ENCODE data around the gene FGGY.

The FGGY gene

GRCh38 chr1:59475737-59476136 is 178.8 kb downstream of the FGGY start:
- peaks cover 5% of the 10 kb centered on the region for H3K4me1 ChIP-seq (ENCODE audit: insufficient read depth, low read length)

GRCh38 chr1:59477286-59477685 is 180.4 kb downstream of the FGGY start:
- peaks cover 5% of the 10 kb centered on the region for H3K4me1 ChIP-seq (ENCODE audit: insufficient read depth, low read length)
- H3K27me3 ChIP-seq (ENCODE audit: insufficient read depth, low read length), result no peaks in the 10 kb centered on the region
- H3K9me3 ChIP-seq (ENCODE audit: low read length), result no peaks in the 10 kb centered on the region
- H3K36me3 ChIP-seq (ENCODE audit: insufficient read depth, low read length), result no peaks in the 10 kb centered on the region
- H3K4me3 ChIP-seq (ENCODE audit: low read length), result no peak overlapping the region
- H2AFZ ChIP-seq (ENCODE audit: low read depth, low read length), result no peak overlapping the region

More at GRCh38 chr1:59475737-59476136, 178.8 kb downstream of the FGGY start:
- Histone ChIP-seq H3K9me3 (ENCODE audit: low read length) (peaks cover 4% of the 10 kb centered on the region), H3K27me3 (ENCODE audit: insufficient read depth, low read length) (no peaks in the 10 kb centered on the region), H3K4me3 (ENCODE audit: low read length) (no peak overlapping the region), H2AFZ (ENCODE audit: low read depth, low read length) (no peak overlapping the region), H3K36me3 (ENCODE audit: insufficient read depth, low read length) (no peaks in the 10 kb centered on the region)

GRCh38 chr1:59477867-59478266 is 181.0 kb downstream of the FGGY start:
- Histone ChIP-seq H3K9me3 (ENCODE audit: low read length) (no peaks in the 10 kb centered on the region), H3K4me1 (ENCODE audit: insufficient read depth, low read length) (peaks cover 5% of the 10 kb centered on the region), H3K4me3 (ENCODE audit: low read length) (no peak overlapping the region), H3K36me3 (ENCODE audit: insufficient read depth, low read length) (no peaks in the 10 kb centered on the region), H2AFZ (ENCODE audit: low read depth, low read length) (no peak overlapping the region), H3K27me3 (ENCODE audit: insufficient read depth, low read length) (no peaks in the 10 kb centered on the region)

- H3K4me3 ChIP-seq (ENCODE audit: low read length), result no peak overlapping the region
- peaks cover 5% of the 10 kb centered on the region for H3K4me1 ChIP-seq (ENCODE audit: insufficient read depth, low read length)
- H2AFZ ChIP-seq (ENCODE audit: low read depth, low read length), result no peak overlapping the region
- no peaks in the 10 kb centered on the region for H3K36me3 ChIP-seq (ENCODE audit: insufficient read depth, low read length)
- no peaks in the 10 kb centered on the region for H3K9me3 ChIP-seq (ENCODE audit: low read length)
- no peaks in the 10 kb centered on the region for H3K27me3 ChIP-seq (ENCODE audit: insufficient read depth, low read length)
These were observed 181.9 kb downstream of the FGGY start for GRCh38 chr1:59478822-59479221.

GRCh38 chr1:59480188-59480888 is 183.4 kb downstream of the FGGY start:
- H3K36me3 ChIP-seq (ENCODE audit: insufficient read depth, low read length), result no peaks in the 10 kb centered on the region
- peaks cover 5% of the 10 kb centered on the region for H3K4me1 ChIP-seq (ENCODE audit: insufficient read depth, low read length)
- H3K9me3 ChIP-seq (ENCODE audit: low read length), result no peaks in the 10 kb centered on the region
- no peaks in the 10 kb centered on the region for H3K27me3 ChIP-seq (ENCODE audit: insufficient read depth, low read length)
- H2AFZ ChIP-seq (ENCODE audit: low read depth, low read length), result no peak overlapping the region
- no peak overlapping the region for H3K4me3 ChIP-seq (ENCODE audit: low read length)

- Histone ChIP-seq H3K4me1 (ENCODE audit: insufficient read depth, low read length) (peaks cover 3% of the 10 kb centered on the region), H3K36me3 (ENCODE audit: insufficient read depth, low read length) (no peaks in the 10 kb centered on the region), H3K9me3 (ENCODE audit: low read length) (no peaks in the 10 kb centered on the region), H2AFZ (ENCODE audit: low read depth, low read length) (no peak overlapping the region), H3K4me3 (ENCODE audit: low read length) (no peak overlapping the region), H3K27me3 (ENCODE audit: insufficient read depth, low read length) (no peaks in the 10 kb centered on the region)
These were observed 185.1 kb downstream of the FGGY start for GRCh38 chr1:59481881-59482505.

GRCh38 chr1:59482986-59483385 is 186.1 kb downstream of the FGGY start:
- no peaks in the 10 kb centered on the region for H3K4me1 ChIP-seq (ENCODE audit: insufficient read depth, low read length)
- no peaks in the 10 kb centered on the region for H3K27me3 ChIP-seq (ENCODE audit: insufficient read depth, low read length)
- no peaks in the 10 kb centered on the region for H3K36me3 ChIP-seq (ENCODE audit: insufficient read depth, low read length)
- H2AFZ ChIP-seq (ENCODE audit: low read depth, low read length), result no peak overlapping the region
- no peaks in the 10 kb centered on the region for H3K9me3 ChIP-seq (ENCODE audit: low read length)
- H3K4me3 ChIP-seq (ENCODE audit: low read length), result no peak overlapping the region

- Histone ChIP-seq H3K4me3 (ENCODE audit: low read length) (no peak overlapping the region), H3K36me3 (ENCODE audit: insufficient read depth, low read length) (no peaks in the 10 kb centered on the region), H3K4me1 (ENCODE audit: insufficient read depth, low read length) (no peaks in the 10 kb centered on the region), H3K9me3 (ENCODE audit: low read length) (no peaks in the 10 kb centered on the region), H3K27me3 (ENCODE audit: insufficient read depth, low read length) (no peaks in the 10 kb centered on the region), H2AFZ (ENCODE audit: low read depth, low read length) (no peak overlapping the region)
These were observed 187.2 kb downstream of the FGGY start for GRCh38 chr1:59484096-59484495.

- H3K9me3 ChIP-seq (ENCODE audit: low read length), result no peaks in the 10 kb centered on the region
- H2AFZ ChIP-seq (ENCODE audit: low read depth, low read length), result no peak overlapping the region
These were observed 188.3 kb downstream of the FGGY start for GRCh38 chr1:59485171-59485570.

GRCh38 chr1:59485949-59486348 is 189.1 kb downstream of the FGGY start:
- Histone ChIP-seq H3K36me3 (ENCODE audit: insufficient read depth, low read length) (no peaks in the 10 kb centered on the region), H3K27me3 (ENCODE audit: insufficient read depth, low read length) (no peaks in the 10 kb centered on the region), H3K4me3 (ENCODE audit: low read length) (no peak overlapping the region), H3K9me3 (ENCODE audit: low read length) (no peaks in the 10 kb centered on the region), H2AFZ (ENCODE audit: low read depth, low read length) (no peak overlapping the region), H3K4me1 (ENCODE audit: insufficient read depth, low read length) (no peaks in the 10 kb centered on the region)

More at GRCh38 chr1:59485171-59485570, 188.3 kb downstream of the FGGY start:
- Histone ChIP-seq H3K36me3 (ENCODE audit: insufficient read depth, low read length) (no peaks in the 10 kb centered on the region), H3K27me3 (ENCODE audit: insufficient read depth, low read length) (no peaks in the 10 kb centered on the region), H3K4me3 (ENCODE audit: low read length) (no peak overlapping the region), H3K4me1 (ENCODE audit: insufficient read depth, low read length) (no peaks in the 10 kb centered on the region)

- Histone ChIP-seq H3K27me3 (ENCODE audit: insufficient read depth, low read length) (no peaks in the 10 kb centered on the region), H3K4me3 (ENCODE audit: low read length) (no peak overlapping the region), H3K4me1 (ENCODE audit: insufficient read depth, low read length) (no peaks in the 10 kb centered on the region), H3K36me3 (ENCODE audit: insufficient read depth, low read length) (no peaks in the 10 kb centered on the region), H3K9me3 (ENCODE audit: low read length) (no peaks in the 10 kb centered on the region), H2AFZ (ENCODE audit: low read depth, low read length) (no peak overlapping the region)
These were observed 189.7 kb downstream of the FGGY start for GRCh38 chr1:59486615-59487014.

- Histone ChIP-seq H3K4me1 (ENCODE audit: insufficient read depth, low read length) (no peaks in the 10 kb centered on the region), H2AFZ (ENCODE audit: low read depth, low read length) (no peak overlapping the region), H3K27me3 (ENCODE audit: insufficient read depth, low read length) (no peaks in the 10 kb centered on the region), H3K9me3 (ENCODE audit: low read length) (no peaks in the 10 kb centered on the region), H3K36me3 (ENCODE audit: insufficient read depth, low read length) (no peaks in the 10 kb centered on the region), H3K4me3 (ENCODE audit: low read length) (no peak overlapping the region)
These were observed 190.6 kb downstream of the FGGY start for GRCh38 chr1:59487335-59488031.

- H3K4me1 ChIP-seq (ENCODE audit: insufficient read depth, low read length), result no peaks in the 10 kb centered on the region
- no peak overlapping the region for H2AFZ ChIP-seq (ENCODE audit: low read depth, low read length)
- H3K4me3 ChIP-seq (ENCODE audit: low read length), result no peak overlapping the region
- no peaks in the 10 kb centered on the region for H3K36me3 ChIP-seq (ENCODE audit: insufficient read depth, low read length)
- no peaks in the 10 kb centered on the region for H3K9me3 ChIP-seq (ENCODE audit: low read length)
- no peaks in the 10 kb centered on the region for H3K27me3 ChIP-seq (ENCODE audit: insufficient read depth, low read length)
These were observed 195.6 kb downstream of the FGGY start for GRCh38 chr1:59492500-59492899.
